ENCODE data around the gene TBX1. TPM values are rescaled to one million over a fixed set of nuclear protein-coding genes. Genes with fewer than 3 reads are reported as not detected.

The TBX1 gene
- total RNA-seq, 2 experiments from 2014 or later: 0.23 TPM; not detected in 1

DNA sequence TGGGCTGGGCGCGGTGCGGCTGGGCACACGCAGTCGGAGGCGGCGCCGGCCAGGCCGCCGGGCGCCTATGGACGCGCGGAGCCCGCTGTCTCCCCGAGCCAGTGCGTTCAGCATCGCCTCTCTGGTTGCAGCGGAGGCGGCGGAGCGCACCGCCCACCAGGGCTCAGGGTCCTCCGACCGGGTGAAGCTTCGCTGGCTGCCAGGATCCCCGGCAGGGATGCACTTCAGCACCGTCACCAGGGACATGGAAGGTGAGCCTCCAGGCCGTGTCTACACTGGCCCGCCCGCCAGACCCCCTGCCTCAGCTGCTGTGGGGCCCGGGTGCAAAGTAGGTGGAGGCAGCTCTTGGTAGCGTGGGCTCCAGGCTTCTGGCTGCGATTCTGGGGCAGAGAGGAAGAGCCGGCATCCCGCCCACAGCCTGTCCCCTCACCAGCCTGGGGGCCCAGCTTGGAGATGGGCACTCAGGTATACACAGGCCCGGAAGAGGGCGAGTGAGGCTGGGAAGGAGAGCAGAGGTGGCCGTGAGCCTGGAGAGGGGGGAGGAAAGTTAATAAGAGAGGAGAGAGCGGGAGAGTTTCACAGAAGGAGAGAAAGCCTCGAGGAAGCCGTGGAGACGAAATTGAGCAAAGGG, 1.0 kb upstream of the TBX1 start:
- no peaks in the 10 kb centered on the region for H3K79me2 ChIP-seq (ENCODE audit: insufficient read depth, low read depth, low read length)
- no peak for DNase-seq (ENCODE audit: low spot score)
- no TSS peak for BruUV-seq (replicated peaks)
- no peak overlapping the region for H3K27ac ChIP-seq (ENCODE audit: low read depth, low read length, poor library complexity, severe bottlenecking)
- no peaks in the 10 kb centered on the region for H3K9me3 ChIP-seq (ENCODE audit: low read length)
- TF ChIP-seq, protein P1, sequence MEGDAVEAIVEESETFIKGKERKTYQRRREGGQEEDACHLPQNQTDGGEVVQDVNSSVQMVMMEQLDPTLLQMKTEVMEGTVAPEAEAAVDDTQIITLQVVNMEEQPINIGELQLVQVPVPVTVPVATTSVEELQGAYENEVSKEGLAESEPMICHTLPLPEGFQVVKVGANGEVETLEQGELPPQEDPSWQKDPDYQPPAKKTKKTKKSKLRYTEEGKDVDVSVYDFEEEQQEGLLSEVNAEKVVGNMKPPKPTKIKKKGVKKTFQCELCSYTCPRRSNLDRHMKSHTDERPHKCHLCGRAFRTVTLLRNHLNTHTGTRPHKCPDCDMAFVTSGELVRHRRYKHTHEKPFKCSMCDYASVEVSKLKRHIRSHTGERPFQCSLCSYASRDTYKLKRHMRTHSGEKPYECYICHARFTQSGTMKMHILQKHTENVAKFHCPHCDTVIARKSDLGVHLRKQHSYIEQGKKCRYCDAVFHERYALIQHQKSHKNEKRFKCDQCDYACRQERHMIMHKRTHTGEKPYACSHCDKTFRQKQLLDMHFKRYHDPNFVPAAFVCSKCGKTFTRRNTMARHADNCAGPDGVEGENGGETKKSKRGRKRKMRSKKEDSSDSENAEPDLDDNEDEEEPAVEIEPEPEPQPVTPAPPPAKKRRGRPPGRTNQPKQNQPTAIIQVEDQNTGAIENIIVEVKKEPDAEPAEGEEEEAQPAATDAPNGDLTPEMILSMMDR (conservative IDR thresholded peaks at IDR 0.05; ENCODE audit: low read length): no peak
- no peak for TF ChIP-seq EZH2phosphoT487 (IDR thresholded peaks at IDR 0.05; ENCODE audit: borderline replicate concordance, low read depth, low read length)
- peaks cover 24% of the 10 kb centered on the region for H3K4me1 ChIP-seq (ENCODE audit: insufficient read depth, low read length, poor library complexity, severe bottlenecking)
- no peak overlapping the region for H3K4me2 ChIP-seq (ENCODE audit: low read length)
- intact Hi-C loops (cut with micrococcal nuclease; ENCODE audit: unreplicated experiment): no loop called here
- H3K4me3 ChIP-seq (ENCODE audit: low read depth, low read length, poor library complexity, severe bottlenecking): no peak overlapping the region
- no peaks in the 10 kb centered on the region for H4K20me1 ChIP-seq (ENCODE audit: insufficient read depth, low read length)
- H2AFZ ChIP-seq (ENCODE audit: low read length): no peak overlapping the region
- no peaks in the 10 kb centered on the region for H3K9me2 ChIP-seq (ENCODE audit: insufficient read depth, low read length)
- CTCF ChIA-PET (ENCODE audit: unreplicated experiment): no interaction called here
- H3K36me3 ChIP-seq (ENCODE audit: insufficient read depth, low read length): no peaks in the 10 kb centered on the region
- POLR2A ChIA-PET: no interaction called here

DNA sequence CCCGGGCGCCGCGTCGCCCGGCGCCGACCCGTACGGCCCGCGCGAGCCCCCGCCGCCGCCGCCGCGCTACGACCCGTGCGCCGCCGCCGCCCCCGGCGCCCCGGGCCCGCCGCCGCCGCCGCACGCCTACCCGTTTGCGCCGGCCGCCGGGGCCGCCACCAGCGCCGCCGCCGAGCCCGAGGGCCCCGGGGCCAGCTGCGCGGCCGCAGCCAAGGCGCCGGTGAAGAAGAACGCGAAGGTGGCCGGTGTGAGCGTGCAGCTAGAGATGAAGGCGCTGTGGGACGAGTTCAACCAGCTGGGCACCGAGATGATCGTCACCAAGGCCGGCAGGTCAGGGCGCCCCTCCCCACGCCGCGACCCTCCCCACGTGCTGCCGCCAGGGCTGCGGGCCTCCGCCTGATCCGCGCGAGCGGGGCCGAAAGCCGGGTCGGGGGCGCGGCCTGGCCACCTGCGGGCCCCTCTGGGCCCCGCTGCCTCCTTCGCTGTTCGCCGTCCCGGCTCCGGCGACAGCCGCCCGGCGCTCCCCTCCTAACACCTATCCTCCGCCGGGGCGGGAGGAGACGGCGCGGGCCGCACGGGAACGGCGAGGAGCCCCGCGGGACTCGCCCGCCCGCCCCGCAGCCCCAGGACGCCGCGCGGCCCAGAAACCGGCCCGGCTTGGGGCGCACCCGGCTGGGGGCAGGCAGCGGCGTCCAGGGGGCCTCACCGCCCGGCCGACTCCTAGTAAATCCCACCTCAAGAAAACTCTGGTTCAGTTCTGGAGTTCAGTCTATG, 560 bp downstream of the TBX1 start:
- CTCF ChIA-PET (ENCODE audit: unreplicated experiment): no interaction called here
- intact Hi-C loops (cut with micrococcal nuclease; ENCODE audit: unreplicated experiment): no loop called here
- Histone ChIP-seq H3K4me2 (ENCODE audit: low read length) (no peak overlapping the region), H2AFZ (ENCODE audit: low read length) (no peak overlapping the region), H3K79me2 (ENCODE audit: insufficient read depth, low read depth, low read length) (no peaks in the 10 kb centered on the region), H4K20me1 (ENCODE audit: insufficient read depth, low read length) (no peaks in the 10 kb centered on the region), H3K27ac (ENCODE audit: low read depth, low read length, poor library complexity, severe bottlenecking) (no peak overlapping the region), H3K9me3 (ENCODE audit: low read length) (no peaks in the 10 kb centered on the region), H3K4me3 (ENCODE audit: low read depth, low read length, poor library complexity, severe bottlenecking) (no peak overlapping the region), H3K9me2 (ENCODE audit: insufficient read depth, low read length) (no peaks in the 10 kb centered on the region), H3K4me1 (ENCODE audit: insufficient read depth, low read length, poor library complexity, severe bottlenecking) (peaks cover 20% of the 10 kb centered on the region), H3K36me3 (ENCODE audit: insufficient read depth, low read length) (no peaks in the 10 kb centered on the region)
- TF ChIP-seq EZH2phosphoT487 (IDR thresholded peaks at IDR 0.05; ENCODE audit: borderline replicate concordance, low read depth, low read length): no peak
- POLR2A ChIA-PET: no interaction called here
- BruUV-seq (replicated peaks): no TSS peak
- DNase-seq (ENCODE audit: low spot score): no peak

DNA sequence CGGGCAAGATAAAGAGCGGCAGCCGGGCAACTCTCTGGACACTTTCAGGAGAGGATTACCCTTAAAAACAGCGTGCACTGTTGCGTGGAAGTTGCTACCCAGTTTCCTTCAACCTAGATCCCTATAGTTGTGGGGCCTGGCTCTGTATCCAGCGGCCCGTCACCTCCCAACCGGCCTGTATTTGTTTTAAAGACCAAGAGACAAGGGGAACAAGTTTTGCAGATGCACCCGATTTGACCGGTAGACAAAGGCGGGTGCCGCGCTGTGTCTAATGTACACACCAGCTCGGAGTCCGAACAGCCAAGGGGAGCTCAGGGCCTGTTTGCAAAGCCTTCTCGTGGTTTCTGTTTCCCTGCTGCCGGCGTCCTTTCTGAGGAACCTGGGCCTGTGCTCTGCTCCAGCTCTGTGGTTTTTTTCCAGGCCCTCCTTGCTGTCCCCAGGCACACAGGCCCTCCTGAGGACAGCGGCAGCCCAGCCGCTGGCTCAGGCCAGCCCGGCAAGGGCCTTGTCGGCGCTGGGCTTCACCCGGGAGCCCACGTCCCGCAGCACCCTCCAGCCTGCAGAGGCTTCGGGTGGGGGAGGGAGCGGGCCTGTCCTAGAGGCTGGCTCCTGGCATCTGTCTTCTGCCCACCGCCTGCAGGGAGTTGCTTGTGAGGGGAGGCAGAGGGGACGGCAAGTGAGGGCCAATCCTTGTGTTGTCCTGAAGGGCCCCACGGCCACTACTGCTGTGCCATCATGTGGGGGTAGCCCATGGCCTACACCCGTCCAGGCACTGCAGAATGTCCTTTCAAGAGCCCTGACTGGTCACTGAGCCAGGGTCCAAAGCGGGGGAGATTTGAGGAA, 1.4 kb downstream of the TBX1 start:
- TF ChIP-seq, protein P1 (conservative IDR thresholded peaks at IDR 0.05; ENCODE audit: low read length): no peak
- TF ChIP-seq EZH2phosphoT487 (IDR thresholded peaks at IDR 0.05; ENCODE audit: borderline replicate concordance, low read depth, low read length): no peak
- Histone ChIP-seq H3K4me3 (ENCODE audit: low read depth, low read length, poor library complexity, severe bottlenecking) (no peak overlapping the region), H3K9me3 (ENCODE audit: low read length) (no peaks in the 10 kb centered on the region), H3K79me2 (ENCODE audit: insufficient read depth, low read depth, low read length) (no peaks in the 10 kb centered on the region), H3K4me2 (ENCODE audit: low read length) (no peak overlapping the region), H2AFZ (ENCODE audit: low read length) (no peak overlapping the region), H3K27ac (ENCODE audit: low read depth, low read length, poor library complexity, severe bottlenecking) (no peak overlapping the region), H3K9me2 (ENCODE audit: insufficient read depth, low read length) (no peaks in the 10 kb centered on the region), H3K36me3 (ENCODE audit: insufficient read depth, low read length) (no peaks in the 10 kb centered on the region), H3K4me1 (ENCODE audit: insufficient read depth, low read length, poor library complexity, severe bottlenecking) (peaks cover 15% of the 10 kb centered on the region), H4K20me1 (ENCODE audit: insufficient read depth, low read length) (no peaks in the 10 kb centered on the region)
- DNase-seq (ENCODE audit: low spot score): no peak
- BruUV-seq (replicated peaks): no TSS peak
- intact Hi-C loops (cut with micrococcal nuclease; ENCODE audit: unreplicated experiment): no loop called here
- ChIA-PET POLR2A (no interaction called here), CTCF (ENCODE audit: unreplicated experiment) (no interaction called here)
